ENCODE measurements around the gene DNASE1L1.

The DNASE1L1 gene

DNA sequence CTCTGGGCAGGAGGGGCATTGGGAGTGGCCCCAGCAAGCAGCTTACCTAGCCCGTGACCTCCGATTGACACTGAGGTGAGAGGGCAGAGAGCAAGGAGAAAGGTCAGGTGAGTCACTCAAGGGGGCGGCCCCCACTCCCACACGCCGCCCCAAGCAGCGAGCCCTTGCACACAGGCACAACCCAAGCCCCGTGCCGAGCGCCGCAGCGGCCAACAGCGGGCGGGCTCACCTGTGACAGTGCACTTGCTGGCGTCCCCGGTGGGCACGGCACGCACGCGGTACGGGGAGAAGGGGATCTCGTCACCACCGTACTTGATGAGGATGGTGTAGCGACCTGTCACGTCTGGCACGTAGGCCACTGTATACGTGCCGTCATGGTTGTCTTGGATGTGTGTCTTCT, 51.8 kb downstream of the DNASE1L1 start:
- no peaks in the 10 kb centered on the region for H3K9me2 ChIP-seq (replicated peaks; ENCODE audit: insufficient read depth, low read length)
- no peaks in the 10 kb centered on the region for H3K36me3 ChIP-seq (replicated peaks; ENCODE audit: insufficient read depth, low read length)
- no peaks in the 10 kb centered on the region for H3K4me1 ChIP-seq (ENCODE audit: low read length)
- H3K9me3 ChIP-seq (replicated peaks; ENCODE audit: insufficient read depth, low read length): no peaks in the 10 kb centered on the region
- H2AFZ ChIP-seq (ENCODE audit: low read length): no peak overlapping the region
- DNase-seq: no peak
- TF ChIP-seq, protein P1, sequence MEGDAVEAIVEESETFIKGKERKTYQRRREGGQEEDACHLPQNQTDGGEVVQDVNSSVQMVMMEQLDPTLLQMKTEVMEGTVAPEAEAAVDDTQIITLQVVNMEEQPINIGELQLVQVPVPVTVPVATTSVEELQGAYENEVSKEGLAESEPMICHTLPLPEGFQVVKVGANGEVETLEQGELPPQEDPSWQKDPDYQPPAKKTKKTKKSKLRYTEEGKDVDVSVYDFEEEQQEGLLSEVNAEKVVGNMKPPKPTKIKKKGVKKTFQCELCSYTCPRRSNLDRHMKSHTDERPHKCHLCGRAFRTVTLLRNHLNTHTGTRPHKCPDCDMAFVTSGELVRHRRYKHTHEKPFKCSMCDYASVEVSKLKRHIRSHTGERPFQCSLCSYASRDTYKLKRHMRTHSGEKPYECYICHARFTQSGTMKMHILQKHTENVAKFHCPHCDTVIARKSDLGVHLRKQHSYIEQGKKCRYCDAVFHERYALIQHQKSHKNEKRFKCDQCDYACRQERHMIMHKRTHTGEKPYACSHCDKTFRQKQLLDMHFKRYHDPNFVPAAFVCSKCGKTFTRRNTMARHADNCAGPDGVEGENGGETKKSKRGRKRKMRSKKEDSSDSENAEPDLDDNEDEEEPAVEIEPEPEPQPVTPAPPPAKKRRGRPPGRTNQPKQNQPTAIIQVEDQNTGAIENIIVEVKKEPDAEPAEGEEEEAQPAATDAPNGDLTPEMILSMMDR (IDR thresholded peaks at IDR 0.05; ENCODE audit: low read length): no peak
- TF ChIP-seq EZH2 (optimal IDR thresholded peaks at IDR 0.05; ENCODE audit: low read depth, low read length): no peak
- H3K79me2 ChIP-seq (ENCODE audit: low read length): no peaks in the 10 kb centered on the region
- H4K20me1 ChIP-seq (ENCODE audit: insufficient read depth, low read length): no peaks in the 10 kb centered on the region
- H3K9ac ChIP-seq (ENCODE audit: low read length): no peak overlapping the region
- H3K27ac ChIP-seq (ENCODE audit: low read length): no peak overlapping the region
- no peaks in the 10 kb centered on the region for H3F3A ChIP-seq (ENCODE audit: insufficient read depth, low read length)
- no peak overlapping the region for H3K4me3 ChIP-seq (ENCODE audit: low read length)
- no peak overlapping the region for H3K4me2 ChIP-seq (ENCODE audit: low read depth, low read length)
- no peaks in the 10 kb centered on the region for H3K27me3 ChIP-seq (replicated peaks; ENCODE audit: insufficient read depth, low read length)

DNA sequence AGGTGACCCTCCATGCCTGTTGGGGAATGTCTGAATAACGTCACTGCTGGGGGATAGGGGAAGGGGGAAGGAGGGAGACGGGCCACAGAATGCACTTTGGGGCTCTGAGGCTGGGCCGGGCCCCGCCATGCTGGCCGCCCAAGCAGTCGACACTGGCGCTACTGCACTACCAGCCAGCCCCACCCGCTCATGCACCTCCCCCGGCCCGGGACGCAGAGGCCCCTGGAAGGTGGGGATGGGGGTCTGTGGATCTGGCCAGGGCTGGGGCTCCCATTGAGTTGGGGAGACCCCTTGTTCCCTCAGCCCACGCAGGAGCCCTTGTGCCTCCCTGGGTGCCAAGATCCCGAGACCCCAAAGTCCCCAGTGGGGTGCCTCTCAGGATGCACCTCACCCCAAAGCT, 52.5 kb downstream of the DNASE1L1 start:
- Histone ChIP-seq H3K4me1 (ENCODE audit: low read length) (no peaks in the 10 kb centered on the region), H3K79me2 (ENCODE audit: low read length) (no peaks in the 10 kb centered on the region), H3K4me3 (ENCODE audit: low read length) (no peak overlapping the region), H2AFZ (ENCODE audit: low read length) (no peak overlapping the region), H3K9me3 (replicated peaks; ENCODE audit: insufficient read depth, low read length) (no peaks in the 10 kb centered on the region), H3K9me2 (replicated peaks; ENCODE audit: insufficient read depth, low read length) (no peaks in the 10 kb centered on the region), H3K4me2 (ENCODE audit: low read depth, low read length) (no peak overlapping the region), H3K36me3 (replicated peaks; ENCODE audit: insufficient read depth, low read length) (no peaks in the 10 kb centered on the region), H3K9ac (ENCODE audit: low read length) (no peak overlapping the region), H4K20me1 (ENCODE audit: insufficient read depth, low read length) (no peaks in the 10 kb centered on the region), H3F3A (ENCODE audit: insufficient read depth, low read length) (no peaks in the 10 kb centered on the region), H3K27me3 (replicated peaks; ENCODE audit: insufficient read depth, low read length) (no peaks in the 10 kb centered on the region), H3K27ac (ENCODE audit: low read length) (no peak overlapping the region)
- no peak for TF ChIP-seq EZH2phosphoT487 (IDR thresholded peaks at IDR 0.05; ENCODE audit: low read length)
- TF ChIP-seq, protein P1 (IDR thresholded peaks at IDR 0.05; ENCODE audit: low read length): no peak
- no peak for TF ChIP-seq EZH2 (optimal IDR thresholded peaks at IDR 0.05; ENCODE audit: low read depth, low read length)
- DNase-seq: no peak

DNA sequence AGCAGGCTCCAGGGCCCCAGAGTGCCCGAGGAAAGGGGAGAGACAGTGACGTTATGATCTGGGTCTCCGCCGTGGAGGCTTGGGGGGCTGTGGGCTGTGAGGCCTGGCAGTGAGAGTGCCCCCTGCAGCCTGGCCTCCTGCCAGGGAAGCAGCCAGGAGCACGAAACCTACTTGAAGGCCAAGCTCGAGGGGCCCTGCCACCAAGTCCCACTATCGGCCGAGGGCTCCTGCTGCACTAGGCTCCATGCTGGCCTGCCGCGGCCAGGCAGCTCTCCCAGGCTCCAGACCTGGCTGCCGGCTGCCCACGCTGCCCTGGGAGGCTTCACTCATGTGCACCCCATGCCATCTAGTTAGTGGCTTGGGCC, 53.3 kb downstream of the DNASE1L1 start:
- Histone ChIP-seq H2AFZ (ENCODE audit: low read length) (no peak overlapping the region), H3K4me3 (ENCODE audit: low read length) (no peak overlapping the region), H3K27me3 (replicated peaks; ENCODE audit: insufficient read depth, low read length) (no peaks in the 10 kb centered on the region), H3K27ac (ENCODE audit: low read length) (no peak overlapping the region), H3F3A (ENCODE audit: insufficient read depth, low read length) (no peaks in the 10 kb centered on the region), H3K79me2 (ENCODE audit: low read length) (no peaks in the 10 kb centered on the region), H3K9me3 (replicated peaks; ENCODE audit: insufficient read depth, low read length) (no peaks in the 10 kb centered on the region), H3K9me2 (replicated peaks; ENCODE audit: insufficient read depth, low read length) (no peaks in the 10 kb centered on the region), H3K4me2 (ENCODE audit: low read depth, low read length) (no peak overlapping the region), H3K4me1 (ENCODE audit: low read length) (no peaks in the 10 kb centered on the region), H3K36me3 (replicated peaks; ENCODE audit: insufficient read depth, low read length) (no peaks in the 10 kb centered on the region), H3K9ac (ENCODE audit: low read length) (no peak overlapping the region), H4K20me1 (ENCODE audit: insufficient read depth, low read length) (no peaks in the 10 kb centered on the region)
- no peak for DNase-seq
- TF ChIP-seq EZH2 (optimal IDR thresholded peaks at IDR 0.05; ENCODE audit: low read depth, low read length): no peak

DNA sequence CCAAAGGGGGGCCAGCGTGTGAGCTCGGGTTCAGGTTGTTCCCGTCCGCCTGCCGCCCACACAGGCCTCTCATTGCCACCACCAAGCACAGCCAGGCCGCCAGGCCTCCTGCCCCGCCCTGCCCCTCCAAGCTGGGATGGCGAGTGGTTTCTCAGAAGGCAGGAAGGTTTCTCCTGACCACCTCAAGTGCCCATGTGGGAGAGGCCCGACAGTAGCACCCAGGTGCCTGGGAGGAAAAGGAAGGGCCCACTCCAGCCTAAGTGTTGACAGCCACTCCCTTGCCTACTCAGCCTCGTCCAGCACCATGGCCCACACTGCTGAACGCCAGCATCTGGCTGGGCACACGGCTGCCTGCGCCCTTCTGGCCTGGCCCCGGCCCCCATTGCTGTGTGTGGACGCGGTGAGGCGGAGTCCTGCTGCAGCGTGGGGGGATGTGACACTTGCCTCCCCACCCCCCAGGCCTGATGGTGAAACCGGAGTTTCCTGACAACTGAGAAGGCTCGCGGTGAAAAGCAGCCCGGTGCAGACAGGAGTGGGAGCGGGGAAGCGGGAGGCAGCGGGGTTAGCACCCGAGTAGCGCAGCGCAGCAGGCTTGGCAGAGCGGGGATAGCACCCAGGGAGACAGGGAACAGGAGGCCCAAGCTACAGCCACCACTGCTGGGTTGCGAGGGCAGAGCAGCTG, 53.8 kb downstream of the DNASE1L1 start:
- no peaks in the 10 kb centered on the region for H4K20me1 ChIP-seq (ENCODE audit: insufficient read depth, low read length)
- no peak for TF ChIP-seq EZH2 (optimal IDR thresholded peaks at IDR 0.05; ENCODE audit: low read depth, low read length)
- TF ChIP-seq, protein P1 (IDR thresholded peaks at IDR 0.05; ENCODE audit: low read length): no peak
- no peak for DNase-seq
- H3F3A ChIP-seq (ENCODE audit: insufficient read depth, low read length): no peaks in the 10 kb centered on the region
- H3K4me2 ChIP-seq (ENCODE audit: low read depth, low read length): no peak overlapping the region
- H3K4me1 ChIP-seq (ENCODE audit: low read length): no peaks in the 10 kb centered on the region
- H3K9ac ChIP-seq (ENCODE audit: low read length): no peak overlapping the region
- H3K27ac ChIP-seq (ENCODE audit: low read length): no peak overlapping the region
- H2AFZ ChIP-seq (ENCODE audit: low read length): no peak overlapping the region
- no peaks in the 10 kb centered on the region for H3K9me2 ChIP-seq (replicated peaks; ENCODE audit: insufficient read depth, low read length)
- H3K79me2 ChIP-seq (ENCODE audit: low read length): no peaks in the 10 kb centered on the region
- H3K36me3 ChIP-seq (replicated peaks; ENCODE audit: insufficient read depth, low read length): no peaks in the 10 kb centered on the region
- no peak overlapping the region for H3K4me3 ChIP-seq (ENCODE audit: low read length)
- H3K27me3 ChIP-seq (replicated peaks; ENCODE audit: insufficient read depth, low read length): no peaks in the 10 kb centered on the region
- no peaks in the 10 kb centered on the region for H3K9me3 ChIP-seq (replicated peaks; ENCODE audit: insufficient read depth, low read length)

Data from MM.1S (cell line).